HG02938 (cell line): Measurements from ENCODE around the gene MYO9A.
"Not testable (repeated sequence)": the region's sequence is repeated elsewhere in the genome, so short reads cannot be mapped to it uniquely, and the experiment has no call there.

Source experiments
- ATAC-seq: cut with Tn5 transposase; IDR thresholded peaks from one replicate; pipeline ENCODE4 v1.9.1; 2021; ENCODE audit warnings: mild to moderate bottlenecking, moderate library complexity; ENCODE audit not compliant: unreplicated experiment

Gene MYO9A

GRCh38 chr15:72141171-72142084 lies 23.5 kb upstream of the MYO9A start:
- ATAC-seq, result peak; percentile 100

GRCh38 chr15:72140088-72140487 lies 22.1 kb upstream of the MYO9A start:
- no peak for ATAC-seq

GRCh38 chr15:72139667-72140066 lies 21.7 kb upstream of the MYO9A start:
- ATAC-seq, result no peak

GRCh38 chr15:72136170-72137051 lies 18.5 kb upstream of the MYO9A start:
- no peak for ATAC-seq

DNA sequence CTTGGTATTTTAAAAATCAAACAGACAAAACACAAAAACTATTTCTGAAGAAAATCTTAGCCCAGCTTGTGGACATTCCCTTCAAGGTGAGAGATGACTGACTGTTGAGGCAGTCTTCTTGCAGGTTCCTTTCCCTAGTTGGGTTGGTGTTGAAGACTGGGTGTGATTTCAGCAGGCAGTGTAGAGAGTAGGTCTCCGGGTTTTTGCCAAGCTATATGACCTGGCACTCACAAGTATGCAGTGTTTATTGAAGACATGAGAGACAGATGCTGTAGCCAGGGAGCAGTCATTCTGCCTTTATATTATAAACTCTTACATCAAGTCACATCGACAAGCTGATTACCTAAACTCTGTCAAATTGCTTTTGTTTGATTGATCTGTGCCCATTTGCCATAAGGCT lies 17.8 kb upstream of the MYO9A start:
- no peak for ATAC-seq

- no peak for ATAC-seq
Measured at GRCh38 chr15:72133211-72133610, 15.3 kb upstream of the MYO9A start.

DNA sequence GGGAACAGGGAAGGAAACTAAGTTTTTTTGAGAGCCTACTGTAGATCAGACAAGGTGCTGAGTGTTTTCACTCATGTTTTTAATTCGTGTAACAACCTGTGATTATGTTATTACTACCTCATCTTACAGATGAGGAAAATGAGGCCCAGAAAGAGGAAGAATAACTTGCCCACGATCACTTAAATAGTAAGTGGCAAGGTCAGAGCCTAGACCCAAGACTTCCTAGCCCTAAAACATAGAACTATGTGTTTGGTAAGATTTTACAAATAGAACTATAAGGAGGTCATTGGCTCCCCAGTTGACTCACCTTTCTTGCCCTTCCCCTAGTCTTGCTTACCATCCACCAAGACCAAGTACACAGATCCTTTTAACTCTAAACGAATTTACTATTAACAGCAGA lies 14.0 kb upstream of the MYO9A start:
- ATAC-seq, result no peak

DNA sequence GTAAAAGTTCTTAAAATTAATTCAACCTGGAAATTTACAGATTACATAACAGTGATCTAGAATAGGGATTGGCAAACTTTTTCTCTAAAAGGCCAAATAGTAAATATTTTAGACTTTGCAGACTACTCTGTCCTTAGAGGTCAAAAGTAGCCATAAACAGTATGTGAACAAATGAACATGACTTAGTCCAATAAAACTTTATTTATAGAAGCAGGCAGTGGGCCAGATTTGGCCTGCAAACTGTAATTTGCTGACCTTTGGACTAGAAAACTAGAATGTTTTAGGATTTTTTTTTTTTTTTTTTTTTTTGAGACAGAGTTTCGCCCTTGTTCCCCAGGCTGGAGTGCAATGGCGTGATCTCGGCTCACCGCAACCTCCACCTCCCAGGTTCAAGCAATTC lies 12.3 kb upstream of the MYO9A start:
- ATAC-seq, result no peak

- no peak for ATAC-seq
Measured at GRCh38 chr15:72128359-72128758, 10.4 kb upstream of the MYO9A start.

GRCh38 chr15:72127724-72128322 lies 9.9 kb upstream of the MYO9A start:
- no peak for ATAC-seq

DNA sequence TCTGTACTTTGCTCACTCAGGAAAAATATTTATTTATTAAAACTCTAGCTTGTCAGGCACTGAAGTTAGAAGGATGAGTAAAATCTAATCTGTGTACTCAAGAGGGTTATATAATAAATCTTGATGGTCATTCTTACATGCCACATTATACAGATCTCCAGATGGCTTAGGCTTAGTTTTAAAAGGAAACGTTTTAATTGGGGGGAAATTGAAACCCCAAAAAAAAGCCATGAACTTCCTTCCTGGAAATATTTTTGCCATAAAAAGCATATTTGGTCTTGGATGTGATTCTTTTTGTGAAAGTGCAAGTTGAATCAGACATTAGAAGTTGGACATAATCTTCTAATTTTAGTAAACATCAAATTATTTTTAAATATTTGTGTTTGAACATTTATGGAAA lies 6.3 kb upstream of the MYO9A start:
- ATAC-seq, result no peak

DNA sequence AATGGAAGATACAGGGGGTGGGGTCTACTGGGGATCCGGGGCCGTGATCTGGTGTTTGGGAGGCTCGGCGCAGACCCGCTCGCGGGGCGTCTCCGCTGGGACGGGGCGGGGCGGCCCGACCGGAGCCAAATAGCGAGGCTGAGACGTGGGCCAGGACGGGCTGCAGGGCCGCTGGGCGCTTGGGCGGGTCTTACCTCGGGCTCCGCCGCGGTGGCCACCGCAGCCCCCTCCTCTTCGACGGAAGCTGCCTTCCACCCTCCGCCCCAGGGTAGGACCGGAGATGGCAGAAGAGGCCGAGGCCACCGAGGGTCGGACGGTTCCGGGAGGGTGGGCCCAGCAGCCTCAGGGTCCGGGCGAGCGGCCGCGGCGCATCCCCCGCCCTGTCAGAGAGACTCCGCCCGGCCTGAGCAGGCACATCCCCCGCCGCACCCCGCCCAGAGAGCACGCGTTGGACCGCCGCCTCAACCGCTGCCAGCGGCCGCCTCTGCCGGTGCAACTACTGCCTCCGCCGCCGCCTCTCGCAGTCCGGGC lies 399 bp downstream of the MYO9A start:
- ATAC-seq, result peak; percentile 58

DNA sequence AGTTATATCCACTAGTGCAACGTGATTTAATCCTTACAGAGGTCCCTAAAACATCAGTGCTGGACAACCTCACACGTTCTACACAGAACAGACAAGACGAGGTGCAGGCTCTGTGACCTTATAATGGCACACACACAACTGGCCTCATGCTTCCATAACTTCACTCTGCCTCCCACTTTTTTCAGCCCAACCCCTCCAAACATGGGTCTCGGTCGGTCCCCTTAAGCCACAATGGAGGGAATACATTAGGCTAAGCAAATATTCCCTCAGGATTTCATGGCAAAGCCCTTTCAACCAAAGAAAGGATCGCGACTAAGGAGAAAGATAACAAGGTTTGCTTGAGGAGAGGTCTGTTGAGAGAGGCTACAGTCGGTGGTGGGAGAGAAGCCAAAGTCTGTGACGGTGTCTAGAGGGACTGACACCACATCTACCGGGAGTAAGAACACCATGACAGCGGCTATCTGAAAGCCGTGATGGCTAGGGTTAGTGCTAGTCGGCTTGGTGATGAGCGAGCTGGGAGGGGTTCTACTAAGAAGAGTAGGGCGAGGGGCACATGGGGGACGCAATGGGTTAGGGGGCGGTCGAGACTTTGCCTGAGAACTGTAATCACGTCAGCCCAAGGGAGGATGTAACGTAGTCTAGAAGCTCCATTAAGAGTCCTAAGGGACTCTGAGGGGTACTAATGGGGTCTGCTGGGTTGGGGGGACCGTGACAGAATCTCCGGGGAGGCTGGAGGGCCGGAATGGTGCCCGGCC lies 1.0 kb downstream of the MYO9A start:
- ATAC-seq, result peak; percentile 7

- no peak for ATAC-seq
Measured at GRCh38 chr15:72113347-72114031, 4.5 kb downstream of the MYO9A start.

DNA sequence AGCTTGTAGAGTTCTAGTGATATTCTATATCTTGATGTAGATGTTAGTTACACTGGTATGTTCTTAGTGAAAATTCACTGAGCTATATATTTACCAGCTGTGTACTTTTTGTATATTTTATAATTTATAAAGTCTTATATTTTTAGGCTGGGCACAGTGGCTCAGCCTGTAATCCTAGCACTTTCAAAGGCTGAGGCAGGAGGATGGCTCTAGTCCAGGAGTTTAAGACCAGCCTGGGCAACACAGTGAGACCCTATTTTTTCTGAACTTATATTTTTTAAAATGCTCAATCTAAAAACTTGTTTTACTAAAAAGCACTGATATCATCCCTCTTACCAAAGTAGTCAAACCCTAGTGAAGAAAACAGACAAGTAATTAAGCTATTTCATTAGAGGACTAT lies 5.1 kb downstream of the MYO9A start:
- no peak for ATAC-seq

- no peak for ATAC-seq
Measured at GRCh38 chr15:72112116-72112515, 5.8 kb downstream of the MYO9A start.

- ATAC-seq, result no peak
Measured at GRCh38 chr15:72110355-72110754, 7.6 kb downstream of the MYO9A start.

- ATAC-seq, result no peak
Measured at GRCh38 chr15:72106068-72106467, 11.9 kb downstream of the MYO9A start.

DNA sequence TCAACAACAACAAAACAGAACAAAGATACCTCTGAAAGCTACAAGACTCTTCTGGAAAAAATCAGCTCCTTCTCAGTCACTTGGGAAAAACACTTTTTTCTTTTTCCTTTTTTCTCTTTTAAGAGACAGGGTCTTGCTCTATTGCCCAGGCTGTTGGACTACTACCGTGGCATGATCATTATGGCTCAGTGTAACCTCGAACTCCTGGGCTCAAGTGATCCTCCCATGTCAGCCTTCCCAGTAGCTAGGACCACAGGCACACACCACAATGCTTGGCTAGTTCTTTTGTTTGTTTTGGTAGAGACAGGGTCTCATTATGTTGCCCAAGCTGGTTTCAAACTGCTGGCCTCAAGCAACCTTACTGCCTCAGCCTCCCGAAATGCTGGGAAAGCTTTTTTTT lies 12.8 kb downstream of the MYO9A start:
- no peak for ATAC-seq

DNA sequence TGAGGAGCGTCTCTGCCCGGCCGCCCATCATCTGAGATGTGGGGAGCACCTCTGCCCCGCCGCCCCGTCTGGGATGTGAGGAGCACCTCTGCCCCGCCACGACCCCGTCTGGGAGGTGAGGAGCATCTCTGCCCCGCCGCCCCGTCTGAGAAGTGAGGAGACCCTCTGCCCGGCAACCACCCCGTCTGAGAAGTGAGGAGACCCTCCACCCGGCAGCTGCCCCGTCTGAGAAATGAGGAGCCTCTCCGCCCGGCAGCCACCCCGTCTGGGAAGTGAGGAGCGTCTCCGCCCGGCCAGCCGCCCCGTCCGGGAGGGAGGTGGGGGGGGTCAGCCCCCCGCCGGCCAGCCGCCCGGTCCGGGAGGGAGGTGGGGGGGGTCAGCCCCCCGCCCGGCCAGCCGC lies 17.4 kb downstream of the MYO9A start:
- not testable (repeated sequence) for ATAC-seq
